Left hindlimb (tissue), 1 donor: Measurements from ENCODE around the gene CNMD.

Experiments used
- DNase-seq: peaks from one replicate; pipeline ENCODE4 v3.0.0-alpha.2; 2018

The CNMD gene

GRCh38 chr13:52739468-52740071, at the start of gene CNMD:
TSS of gene CNMD (minus strand) at chr13:52739820. CDS start at chr13:52739701, 119 bp downstream.
- peak; percentile 47 for DNase-seq

- DNase-seq = no peak
Observed at GRCh38 chr13:52788011-52788410, 48.4 kb upstream of the CNMD start.

- no peak for DNase-seq
Observed at GRCh38 chr13:52787235-52787634, 47.6 kb upstream of the CNMD start.

- no peak for DNase-seq
Observed at GRCh38 chr13:52786766-52787165, 47.1 kb upstream of the CNMD start.

- DNase-seq = no peak
Observed at GRCh38 chr13:52785739-52786138, 46.1 kb upstream of the CNMD start.

GRCh38 chr13:52784591-52785340, 45.1 kb upstream of the CNMD start:
- DNase-seq = no peak

- no peak for DNase-seq
Observed at GRCh38 chr13:52783943-52784342, 44.3 kb upstream of the CNMD start.

GRCh38 chr13:52782471-52783448, 43.1 kb upstream of the CNMD start:
- no peak for DNase-seq

GRCh38 chr13:52780611-52781010, 41.0 kb upstream of the CNMD start:
- no peak for DNase-seq

- no peak for DNase-seq
Observed at GRCh38 chr13:52780092-52780491, 40.5 kb upstream of the CNMD start.

- peak; percentile 77 for DNase-seq
Observed at GRCh38 chr13:52779103-52779502, 39.5 kb upstream of the CNMD start.

GRCh38 chr13:52776726-52777125, 37.1 kb upstream of the CNMD start:
- DNase-seq = no peak

- DNase-seq = no peak
Observed at GRCh38 chr13:52775511-52775910, 35.9 kb upstream of the CNMD start.

- no peak for DNase-seq
Observed at GRCh38 chr13:52767949-52768516, 28.4 kb upstream of the CNMD start.

- DNase-seq = no peak
Observed at GRCh38 chr13:52765611-52766390, 26.2 kb upstream of the CNMD start.

- DNase-seq = no peak
Observed at GRCh38 chr13:52760077-52760476, 20.5 kb upstream of the CNMD start.

- no peak for DNase-seq
Observed at GRCh38 chr13:52758114-52758513, 18.5 kb upstream of the CNMD start.

- DNase-seq = no peak
Observed at GRCh38 chr13:52751196-52751595, 11.6 kb upstream of the CNMD start.

- DNase-seq = no peak
Observed at GRCh38 chr13:52750713-52751112, 11.1 kb upstream of the CNMD start.

- no peak for DNase-seq
Observed at GRCh38 chr13:52749419-52749818, 9.8 kb upstream of the CNMD start.

- no peak for DNase-seq
Observed at GRCh38 chr13:52746141-52746540, 6.5 kb upstream of the CNMD start.

GRCh38 chr13:52744842-52745375, 5.3 kb upstream of the CNMD start:
- DNase-seq = no peak
